ENCODE measurements around the gene SRCIN1.
"Not testable (repeated sequence)": the region's sequence is repeated elsewhere in the genome, so short reads cannot be mapped to it uniquely, and the experiment has no call there.

The SRCIN1 gene, protein sequence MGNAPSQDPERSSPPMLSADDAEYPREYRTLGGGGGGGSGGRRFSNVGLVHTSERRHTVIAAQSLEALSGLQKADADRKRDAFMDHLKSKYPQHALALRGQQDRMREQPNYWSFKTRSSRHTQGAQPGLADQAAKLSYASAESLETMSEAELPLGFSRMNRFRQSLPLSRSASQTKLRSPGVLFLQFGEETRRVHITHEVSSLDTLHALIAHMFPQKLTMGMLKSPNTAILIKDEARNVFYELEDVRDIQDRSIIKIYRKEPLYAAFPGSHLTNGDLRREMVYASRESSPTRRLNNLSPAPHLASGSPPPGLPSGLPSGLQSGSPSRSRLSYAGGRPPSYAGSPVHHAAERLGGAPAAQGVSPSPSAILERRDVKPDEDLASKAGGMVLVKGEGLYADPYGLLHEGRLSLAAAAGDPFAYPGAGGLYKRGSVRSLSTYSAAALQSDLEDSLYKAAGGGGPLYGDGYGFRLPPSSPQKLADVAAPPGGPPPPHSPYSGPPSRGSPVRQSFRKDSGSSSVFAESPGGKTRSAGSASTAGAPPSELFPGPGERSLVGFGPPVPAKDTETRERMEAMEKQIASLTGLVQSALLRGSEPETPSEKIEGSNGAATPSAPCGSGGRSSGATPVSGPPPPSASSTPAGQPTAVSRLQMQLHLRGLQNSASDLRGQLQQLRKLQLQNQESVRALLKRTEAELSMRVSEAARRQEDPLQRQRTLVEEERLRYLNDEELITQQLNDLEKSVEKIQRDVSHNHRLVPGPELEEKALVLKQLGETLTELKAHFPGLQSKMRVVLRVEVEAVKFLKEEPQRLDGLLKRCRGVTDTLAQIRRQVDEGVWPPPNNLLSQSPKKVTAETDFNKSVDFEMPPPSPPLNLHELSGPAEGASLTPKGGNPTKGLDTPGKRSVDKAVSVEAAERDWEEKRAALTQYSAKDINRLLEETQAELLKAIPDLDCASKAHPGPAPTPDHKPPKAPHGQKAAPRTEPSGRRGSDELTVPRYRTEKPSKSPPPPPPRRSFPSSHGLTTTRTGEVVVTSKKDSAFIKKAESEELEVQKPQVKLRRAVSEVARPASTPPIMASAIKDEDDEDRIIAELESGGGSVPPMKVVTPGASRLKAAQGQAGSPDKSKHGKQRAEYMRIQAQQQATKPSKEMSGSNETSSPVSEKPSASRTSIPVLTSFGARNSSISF

GRCh38 chr17:38605841-38606645, at the start of gene SRCIN1:
Gene SRCIN1 (minus strand): TSS chr17:38605952. CDS start chr17:38605705, 247 bp downstream.
- TF ChIP-seq, protein P1, sequence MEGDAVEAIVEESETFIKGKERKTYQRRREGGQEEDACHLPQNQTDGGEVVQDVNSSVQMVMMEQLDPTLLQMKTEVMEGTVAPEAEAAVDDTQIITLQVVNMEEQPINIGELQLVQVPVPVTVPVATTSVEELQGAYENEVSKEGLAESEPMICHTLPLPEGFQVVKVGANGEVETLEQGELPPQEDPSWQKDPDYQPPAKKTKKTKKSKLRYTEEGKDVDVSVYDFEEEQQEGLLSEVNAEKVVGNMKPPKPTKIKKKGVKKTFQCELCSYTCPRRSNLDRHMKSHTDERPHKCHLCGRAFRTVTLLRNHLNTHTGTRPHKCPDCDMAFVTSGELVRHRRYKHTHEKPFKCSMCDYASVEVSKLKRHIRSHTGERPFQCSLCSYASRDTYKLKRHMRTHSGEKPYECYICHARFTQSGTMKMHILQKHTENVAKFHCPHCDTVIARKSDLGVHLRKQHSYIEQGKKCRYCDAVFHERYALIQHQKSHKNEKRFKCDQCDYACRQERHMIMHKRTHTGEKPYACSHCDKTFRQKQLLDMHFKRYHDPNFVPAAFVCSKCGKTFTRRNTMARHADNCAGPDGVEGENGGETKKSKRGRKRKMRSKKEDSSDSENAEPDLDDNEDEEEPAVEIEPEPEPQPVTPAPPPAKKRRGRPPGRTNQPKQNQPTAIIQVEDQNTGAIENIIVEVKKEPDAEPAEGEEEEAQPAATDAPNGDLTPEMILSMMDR (conservative IDR thresholded peaks at IDR 0.05; ENCODE audit: low read depth, low read length), result peak; percentile 40
- peak within 1 kb of the TSS; percentile 26 for H3K4me3 ChIP-seq (ENCODE audit: low read depth, low read length)
- DNase-seq (ENCODE audit: low read depth), result no peak

- TF ChIP-seq, protein P1 (conservative IDR thresholded peaks at IDR 0.05; ENCODE audit: low read depth, low read length), result no peak
- no peak overlapping the region for H3K4me3 ChIP-seq (ENCODE audit: low read depth, low read length)
- DNase-seq (ENCODE audit: low read depth), result no peak
Observed at GRCh38 chr17:38654411-38655398, 49.0 kb upstream of the SRCIN1 start.

GRCh38 chr17:38653679-38654078, 47.9 kb upstream of the SRCIN1 start:
- TF ChIP-seq, protein P1 (conservative IDR thresholded peaks at IDR 0.05; ENCODE audit: low read depth, low read length), result no peak
- H3K4me3 ChIP-seq (ENCODE audit: low read depth, low read length), result no peak overlapping the region
- DNase-seq (ENCODE audit: low read depth), result no peak

GRCh38 chr17:38653230-38653629, 47.5 kb upstream of the SRCIN1 start:
- TF ChIP-seq, protein P1 (conservative IDR thresholded peaks at IDR 0.05; ENCODE audit: low read depth, low read length), result no peak
- no peak for DNase-seq (ENCODE audit: low read depth)
- H3K4me3 ChIP-seq (ENCODE audit: low read depth, low read length), result no peak overlapping the region

GRCh38 chr17:38650653-38651173, 45.0 kb upstream of the SRCIN1 start:
- not testable (repeated sequence) for H3K4me3 ChIP-seq (ENCODE audit: low read depth, low read length); DNase-seq (ENCODE audit: low read depth)

DNA sequence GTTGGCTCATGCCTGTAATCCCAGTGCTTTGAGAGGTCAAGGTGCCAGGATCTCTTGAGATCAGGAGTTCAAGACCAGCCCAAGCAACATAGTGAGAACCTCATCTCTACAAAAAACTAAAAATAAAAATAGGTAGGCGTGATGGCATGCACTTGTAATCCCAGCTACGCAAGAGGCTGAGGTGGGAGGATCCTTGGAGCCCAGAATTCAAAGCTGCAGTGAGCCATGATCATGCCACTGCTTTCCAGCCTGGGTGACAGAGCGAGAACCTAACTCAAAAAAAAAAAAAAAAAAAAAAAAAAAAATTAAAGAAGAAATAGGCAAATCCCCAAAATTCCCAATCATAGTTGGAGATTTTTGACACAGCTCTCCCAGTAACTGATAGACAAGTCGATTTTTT, 32.2 kb upstream of the SRCIN1 start:
- DNase-seq (ENCODE audit: low read depth), result no peak

More for the DNA sequence above, 32.2 kb upstream of the SRCIN1 start:
- H3K4me3 ChIP-seq (ENCODE audit: low read depth, low read length), result no peak overlapping the region
- TF ChIP-seq, protein P1 (conservative IDR thresholded peaks at IDR 0.05; ENCODE audit: low read depth, low read length), result no peak

All from choroid plexus epithelial cell (primary cell).